Measurements from ENCODE around the gene PLAC8L1. TPM values are rescaled to one million over a fixed set of nuclear protein-coding genes. Genes with fewer than 3 reads are reported as not detected.
A peak's percentile ranks its signal among the peaks of the same experiment; 100 is the strongest.

PLAC8L1 gene
- total and polyA plus RNA-seq, 2 of the 13 experiments (the other 11 are each of a cell fraction or from before 2014, with no cell fraction given) = 0.44 TPM; not detected in 1

DNA sequence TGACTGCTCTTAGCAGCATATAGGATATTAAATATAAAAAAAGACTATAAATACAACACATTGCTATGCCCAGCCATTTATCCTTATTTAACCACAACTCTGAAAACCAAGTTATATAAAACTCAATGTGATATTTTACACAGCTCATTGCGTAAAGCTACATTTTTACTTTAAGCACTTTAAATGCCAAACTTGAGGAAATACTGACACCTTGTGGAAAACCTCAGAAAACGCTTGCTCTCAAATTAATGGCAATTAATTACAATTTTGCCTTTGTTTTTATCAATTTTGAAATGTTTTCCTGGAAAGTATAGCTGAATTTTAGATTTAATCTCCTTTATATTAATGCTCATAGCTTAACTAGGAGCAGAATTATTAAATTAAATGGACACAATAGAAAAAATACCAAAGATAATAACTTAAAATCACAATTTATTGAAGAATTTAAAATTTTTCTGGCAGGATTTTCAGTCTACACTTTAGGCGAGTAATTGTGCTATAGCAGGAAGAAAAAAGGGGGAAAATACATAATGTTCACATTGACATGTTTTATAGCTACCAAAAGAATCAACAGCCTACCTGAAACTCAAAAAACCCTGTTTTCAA, 25.2 kb upstream of the PLAC8L1 start:
- no peak for TF ChIP-seq ZNF563 (CRISPR knock-in tag; IDR thresholded peaks at IDR 0.05)
- no peak for TF ChIP-seq ZC3H4 (CRISPR knock-in tag; IDR thresholded peaks at IDR 0.05; ENCODE audit: borderline replicate concordance)
- no peak for TF ChIP-seq ZNF768 (CRISPR knock-in tag; IDR thresholded peaks at IDR 0.05)
- TF ChIP-seq RAD21 (CRISPR knock-in tag; IDR thresholded peaks at IDR 0.05) = 0 out of 2 replicates have a peak, but pooled peaks have one; percentile 14
- no peak for TF ChIP-seq MXD4 (CRISPR knock-in tag; IDR thresholded peaks at IDR 0.05)
- peak; percentile 70 for TF ChIP-seq STAG1 (CRISPR knock-in tag; IDR thresholded peaks at IDR 0.05)
- no peak for TF ChIP-seq ZNF800 (CRISPR knock-in tag; IDR thresholded peaks at IDR 0.05)
- TF ChIP-seq CEBPG (CRISPR knock-in tag; IDR thresholded peaks at IDR 0.05) = 0 out of 2 replicates have a peak, but pooled peaks have one; percentile 8
- no peak for TF ChIP-seq CBX2 (IDR thresholded peaks at IDR 0.05; ENCODE audit: low read depth, low read length)
- no peak for TF ChIP-seq CBX2 (CRISPR knock-in tag; IDR thresholded peaks at IDR 0.05; ENCODE audit: low read depth)
- TF ChIP-seq FOXP1 (IDR thresholded peaks at IDR 0.05) = no peak
- no peak for TF ChIP-seq FOXP1 (CRISPR knock-in tag; IDR thresholded peaks at IDR 0.05)
- peak; percentile 52 for TF ChIP-seq CTCF (CRISPR knock-in tag; IDR thresholded peaks at IDR 0.05)
- no peaks in the 10 kb centered on the region for H3K79me2 ChIP-seq (ENCODE audit: insufficient read depth, low read length)
- ATAC-seq = no peak
- H3K4me3 ChIP-seq (replicated peaks in 1 of 3; ENCODE audit: insufficient read depth in 1 of 3, low read depth in 2 of 3, low read length in 3 of 3) = no peak overlapping the region
- H3K9me3 ChIP-seq (ENCODE audit: low read length) = no peaks in the 10 kb centered on the region
- in situ Hi-C loops (cut with HindIII; ENCODE audit: extremely low pct_ligation_motif_present, low pct_unique_long_range_greater_than_20kb) = loop anchor here (25.0 kb wide), 1 partner anchor 307 kb away; the partner anchor contains the start of gene TCERG1
- peaks cover 9 to 65% of the 10 kb centered on the region in 2 experiments for H3K36me3 ChIP-seq (replicated peaks in 1 of 2; ENCODE audit: control insufficient read depth in 1 of 2, insufficient read depth in 2 of 2, low read length in 2 of 2)
- H3K4me1 ChIP-seq (ENCODE audit: insufficient read depth, low read length) = no peaks in the 10 kb centered on the region
- no peak overlapping the region for H3K9ac ChIP-seq (ENCODE audit: insufficient read depth, low read depth, low read length)
- H2AFZ ChIP-seq (ENCODE audit: low read length) = no peak overlapping the region
- 74% methylated on average over 3 of the region's 3 CpGs for WGBS (ENCODE audit: low lambda C conversion rate)
- no TSS peak for BruUV-seq (replicated peaks)
- POLR2A ChIA-PET = no interaction called here
- no peak overlapping the region for H3K4me2 ChIP-seq (ENCODE audit: low read depth, low read length)
- peak; percentile 32 for FAIRE-seq
- DNase-seq (ENCODE audit: low spot score) = peak; percentile 4
- no peaks in the 10 kb centered on the region for H3K27me3 ChIP-seq (ENCODE audit: control insufficient read depth in 1 of 2, insufficient read depth in 2 of 2, low read length in 2 of 2)
- intact Hi-C loops (cut with micrococcal nuclease; ENCODE audit: unreplicated experiment) = loop anchor here (10.0 kb wide), 1 partner anchor 1926 kb away; no protein-coding TSS in a partner anchor
- no peak overlapping the region for H3K27ac ChIP-seq (ENCODE audit: extremely low read length, insufficient read depth, low read length)
- H4K20me1 ChIP-seq (ENCODE audit: insufficient read depth, low read length) = no peaks in the 10 kb centered on the region
- CTCF ChIA-PET (ENCODE audit: low intra/inter-chr PET ratio, low total read pairs) = no interaction called here
